ENCODE results near the gene APP. TPM values are rescaled to one million over a fixed set of nuclear protein-coding genes. Genes with fewer than 3 reads are reported as not detected.

Gene APP
- total RNA-seq, 1 donor from 2014 or later = 1,137 TPM

DNA sequence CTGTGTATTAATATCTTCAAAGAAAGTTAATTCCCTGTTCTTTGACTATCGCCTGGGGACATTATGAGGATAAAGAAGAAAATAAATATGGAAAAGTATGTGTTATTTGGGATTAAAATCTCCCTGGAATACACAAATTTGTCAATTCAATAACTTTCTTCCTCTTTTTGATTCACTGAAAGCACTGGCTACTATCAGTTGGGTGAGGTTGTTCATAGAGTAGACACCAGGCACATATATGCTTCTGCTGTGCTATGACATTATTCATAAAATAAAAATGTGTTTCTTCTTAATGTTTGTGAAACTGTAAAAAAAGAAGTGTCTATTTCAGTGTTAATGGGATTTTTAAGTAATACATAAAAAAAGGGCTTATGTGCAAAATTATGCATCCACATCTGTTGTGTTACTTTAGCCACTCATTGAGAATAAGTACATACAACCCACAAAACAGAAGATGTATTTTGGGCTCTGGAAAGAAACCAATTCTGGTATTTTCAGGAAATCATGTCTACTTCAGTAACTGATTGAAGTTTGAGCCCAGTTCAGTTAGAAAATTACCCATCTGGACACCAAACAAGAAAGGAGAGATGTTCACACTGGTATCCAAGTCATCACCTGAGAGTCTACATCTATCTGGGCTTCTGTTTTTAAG lies 266.4 kb downstream of the APP start:
- Mint-ChIP-seq H3K27ac (ENCODE audit: unreplicated experiment) (no peak overlapping the region), H3K9me3 (ENCODE audit: unreplicated experiment) (no peaks in the 10 kb centered on the region), H3K36me3 (ENCODE audit: low read depth, unreplicated experiment) (peaks cover 53% of the 10 kb centered on the region), H3K27me3 (ENCODE audit: unreplicated experiment) (no peaks in the 10 kb centered on the region), H3K4me1 (ENCODE audit: unreplicated experiment) (peaks cover 36% of the 10 kb centered on the region), H3K4me3 (ENCODE audit: unreplicated experiment) (no peak overlapping the region)
- DNase-seq (ENCODE audit: low spot score) = no peak
- TF ChIP-seq, protein P1, sequence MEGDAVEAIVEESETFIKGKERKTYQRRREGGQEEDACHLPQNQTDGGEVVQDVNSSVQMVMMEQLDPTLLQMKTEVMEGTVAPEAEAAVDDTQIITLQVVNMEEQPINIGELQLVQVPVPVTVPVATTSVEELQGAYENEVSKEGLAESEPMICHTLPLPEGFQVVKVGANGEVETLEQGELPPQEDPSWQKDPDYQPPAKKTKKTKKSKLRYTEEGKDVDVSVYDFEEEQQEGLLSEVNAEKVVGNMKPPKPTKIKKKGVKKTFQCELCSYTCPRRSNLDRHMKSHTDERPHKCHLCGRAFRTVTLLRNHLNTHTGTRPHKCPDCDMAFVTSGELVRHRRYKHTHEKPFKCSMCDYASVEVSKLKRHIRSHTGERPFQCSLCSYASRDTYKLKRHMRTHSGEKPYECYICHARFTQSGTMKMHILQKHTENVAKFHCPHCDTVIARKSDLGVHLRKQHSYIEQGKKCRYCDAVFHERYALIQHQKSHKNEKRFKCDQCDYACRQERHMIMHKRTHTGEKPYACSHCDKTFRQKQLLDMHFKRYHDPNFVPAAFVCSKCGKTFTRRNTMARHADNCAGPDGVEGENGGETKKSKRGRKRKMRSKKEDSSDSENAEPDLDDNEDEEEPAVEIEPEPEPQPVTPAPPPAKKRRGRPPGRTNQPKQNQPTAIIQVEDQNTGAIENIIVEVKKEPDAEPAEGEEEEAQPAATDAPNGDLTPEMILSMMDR (IDR thresholded peaks at IDR 0.05; ENCODE audit: unreplicated experiment) = no peak

DNA sequence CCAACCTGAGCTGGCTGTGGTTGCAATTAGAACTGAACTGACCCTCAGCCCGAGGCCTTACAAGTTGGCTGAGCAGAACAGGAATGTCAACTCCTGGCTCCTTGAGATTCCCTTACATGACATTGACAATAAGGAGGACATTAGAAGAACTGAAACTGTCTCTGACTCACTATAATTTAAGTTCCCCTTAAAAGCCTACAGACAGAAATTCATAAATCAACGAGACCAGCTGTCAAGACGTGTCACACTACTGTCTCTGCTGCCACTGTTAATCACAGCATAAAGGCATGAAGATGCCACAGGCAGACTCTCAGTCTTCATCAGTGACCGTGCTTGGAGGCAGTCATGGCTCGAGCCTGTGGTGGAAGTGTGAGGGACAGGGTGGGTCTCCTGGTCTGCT lies 267.0 kb downstream of the APP start:
- no peak for DNase-seq (ENCODE audit: low spot score)
- TF ChIP-seq, protein P1 (IDR thresholded peaks at IDR 0.05; ENCODE audit: unreplicated experiment) = no peak
- H3K4me3 Mint-ChIP-seq (ENCODE audit: unreplicated experiment) = no peak overlapping the region
- H3K27ac Mint-ChIP-seq (ENCODE audit: unreplicated experiment) = no peak overlapping the region
- peaks cover 58% of the 10 kb centered on the region for H3K36me3 Mint-ChIP-seq (ENCODE audit: low read depth, unreplicated experiment)
- no peaks in the 10 kb centered on the region for H3K27me3 Mint-ChIP-seq (ENCODE audit: unreplicated experiment)
- H3K4me1 Mint-ChIP-seq (ENCODE audit: unreplicated experiment) = peaks cover 41% of the 10 kb centered on the region
- H3K9me3 Mint-ChIP-seq (ENCODE audit: unreplicated experiment) = no peaks in the 10 kb centered on the region

DNA sequence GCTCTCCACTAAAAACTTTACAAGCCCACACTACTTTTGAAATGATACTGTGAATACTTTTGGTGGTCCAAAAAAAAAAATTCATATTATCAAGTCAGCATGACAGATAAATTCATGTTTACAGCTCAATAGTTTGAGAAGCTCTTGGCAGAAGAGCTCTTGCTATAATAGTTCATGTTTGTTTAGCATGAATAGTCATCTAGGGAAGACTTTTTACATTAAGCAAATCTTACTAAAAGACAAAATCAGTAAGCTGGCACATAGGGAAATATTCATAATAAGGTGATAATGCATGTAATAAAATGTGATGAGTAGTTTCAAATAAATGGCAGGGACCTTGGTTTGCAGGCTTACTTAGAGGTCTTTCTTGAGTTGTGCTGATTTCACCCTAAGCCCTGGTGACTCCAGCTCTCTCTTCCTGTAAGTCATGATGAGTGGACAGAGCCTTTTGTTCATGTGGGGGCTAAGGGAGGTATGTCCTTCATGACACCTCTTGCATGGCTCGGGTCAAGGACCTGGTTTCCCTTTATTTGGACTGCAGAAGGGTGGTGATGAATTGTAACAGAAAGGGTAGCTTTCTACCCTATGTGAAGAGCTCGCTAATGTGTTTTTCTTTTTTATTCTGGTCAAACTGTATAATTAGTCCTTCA lies 269.1 kb downstream of the APP start:
- Mint-ChIP-seq H3K36me3 (ENCODE audit: low read depth, unreplicated experiment) (peaks cover 68% of the 10 kb centered on the region), H3K4me1 (ENCODE audit: unreplicated experiment) (peaks cover 45% of the 10 kb centered on the region)

DNA sequence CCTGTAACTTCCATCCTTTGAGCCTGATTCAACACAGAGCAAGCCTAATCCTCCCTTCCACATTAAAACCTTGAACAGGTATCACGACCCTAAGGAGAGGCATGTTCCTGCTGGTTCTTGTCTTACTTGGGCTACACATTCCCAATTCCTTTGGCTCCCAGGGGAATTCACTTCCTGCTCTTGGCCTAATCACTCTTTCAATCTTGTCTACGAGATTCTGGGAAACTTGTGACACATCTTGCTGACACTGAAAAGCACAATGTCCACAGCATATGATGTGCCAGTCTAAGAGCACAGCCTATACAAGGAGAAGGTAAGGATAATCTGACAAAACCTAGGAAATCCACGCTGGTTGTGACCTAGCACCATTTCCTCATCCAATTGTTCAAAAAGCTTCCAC lies 271.9 kb downstream of the APP start:
- TF ChIP-seq, protein P1 (IDR thresholded peaks at IDR 0.05; ENCODE audit: unreplicated experiment) = no peak
- no peaks in the 10 kb centered on the region for H3K27me3 Mint-ChIP-seq (ENCODE audit: unreplicated experiment)
- no peaks in the 10 kb centered on the region for H3K9me3 Mint-ChIP-seq (ENCODE audit: unreplicated experiment)
- H3K27ac Mint-ChIP-seq (ENCODE audit: unreplicated experiment) = peak overlapping the region; percentile 83
- no peak for DNase-seq (ENCODE audit: low spot score)
- H3K36me3 Mint-ChIP-seq (ENCODE audit: low read depth, unreplicated experiment) = peaks cover 62% of the 10 kb centered on the region
- peaks cover 32% of the 10 kb centered on the region for H3K4me1 Mint-ChIP-seq (ENCODE audit: unreplicated experiment)
- H3K4me3 Mint-ChIP-seq (ENCODE audit: unreplicated experiment) = peak overlapping the region; percentile 3

More for the DNA sequence above, 269.1 kb downstream of the APP start:
- DNase-seq (ENCODE audit: low spot score) = no peak
- H3K4me3 Mint-ChIP-seq (ENCODE audit: unreplicated experiment) = peak overlapping the region; percentile 56
- no peaks in the 10 kb centered on the region for H3K27me3 Mint-ChIP-seq (ENCODE audit: unreplicated experiment)
- H3K9me3 Mint-ChIP-seq (ENCODE audit: unreplicated experiment) = no peaks in the 10 kb centered on the region
- TF ChIP-seq, protein P1 (IDR thresholded peaks at IDR 0.05; ENCODE audit: unreplicated experiment) = no peak
- H3K27ac Mint-ChIP-seq (ENCODE audit: unreplicated experiment) = peak overlapping the region; percentile 5

DNA sequence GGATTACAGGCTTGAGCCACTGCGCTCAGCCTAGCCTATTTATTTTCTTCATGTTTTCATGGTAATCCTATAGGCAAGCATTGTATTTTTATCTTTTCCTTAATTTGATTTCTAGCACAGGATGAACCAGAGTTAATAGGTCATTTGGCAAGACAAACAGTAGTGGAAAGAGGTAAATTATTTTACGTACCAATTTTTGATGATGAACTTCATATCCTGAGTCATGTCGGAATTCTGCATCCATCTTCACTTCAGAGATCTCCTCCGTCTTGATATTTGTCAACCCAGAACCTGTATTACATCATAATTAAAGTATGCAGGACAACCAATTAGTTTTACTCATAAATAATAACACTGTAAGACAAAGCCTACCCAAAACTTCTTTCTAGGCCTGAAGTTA lies 273.2 kb downstream of the APP start:
- no peak overlapping the region for H3K4me3 Mint-ChIP-seq (ENCODE audit: unreplicated experiment)
- TF ChIP-seq, protein P1 (IDR thresholded peaks at IDR 0.05; ENCODE audit: unreplicated experiment) = no peak
- peaks cover 29% of the 10 kb centered on the region for H3K4me1 Mint-ChIP-seq (ENCODE audit: unreplicated experiment)
- no peak for DNase-seq (ENCODE audit: low spot score)
- peaks cover 5% of the 10 kb centered on the region for H3K27me3 Mint-ChIP-seq (ENCODE audit: unreplicated experiment)
- peaks cover 62% of the 10 kb centered on the region for H3K36me3 Mint-ChIP-seq (ENCODE audit: low read depth, unreplicated experiment)
- H3K9me3 Mint-ChIP-seq (ENCODE audit: unreplicated experiment) = no peaks in the 10 kb centered on the region
- H3K27ac Mint-ChIP-seq (ENCODE audit: unreplicated experiment) = no peak overlapping the region
